Retinal pigment epithelial cell (primary cell): ENCODE data around the gene LBR.
"Not testable (repeated sequence)": the region's sequence is repeated elsewhere in the genome, so short reads cannot be mapped to it uniquely, and the experiment has no call there.

Experiments
- DNase-seq: peaks from one replicate; pipeline ENCODE4 v3.0.0-alpha.2; 2010; ENCODE audit warnings: low read depth
- H3K4me3 ChIP-seq: 2 replicates; pipeline ENCODE4 v1.5.1; 2011; ENCODE audit warnings: mild to moderate bottlenecking, low read length, control low read depth, moderate library complexity
- TF ChIP-seq, protein P1 (sequence below): conservative IDR thresholded peaks from 2 replicates; pipeline ENCODE4 v1.5.1; 2011; ENCODE audit warnings: low read depth, low read length, control low read depth, inconsistent platforms

Gene LBR

DNA sequence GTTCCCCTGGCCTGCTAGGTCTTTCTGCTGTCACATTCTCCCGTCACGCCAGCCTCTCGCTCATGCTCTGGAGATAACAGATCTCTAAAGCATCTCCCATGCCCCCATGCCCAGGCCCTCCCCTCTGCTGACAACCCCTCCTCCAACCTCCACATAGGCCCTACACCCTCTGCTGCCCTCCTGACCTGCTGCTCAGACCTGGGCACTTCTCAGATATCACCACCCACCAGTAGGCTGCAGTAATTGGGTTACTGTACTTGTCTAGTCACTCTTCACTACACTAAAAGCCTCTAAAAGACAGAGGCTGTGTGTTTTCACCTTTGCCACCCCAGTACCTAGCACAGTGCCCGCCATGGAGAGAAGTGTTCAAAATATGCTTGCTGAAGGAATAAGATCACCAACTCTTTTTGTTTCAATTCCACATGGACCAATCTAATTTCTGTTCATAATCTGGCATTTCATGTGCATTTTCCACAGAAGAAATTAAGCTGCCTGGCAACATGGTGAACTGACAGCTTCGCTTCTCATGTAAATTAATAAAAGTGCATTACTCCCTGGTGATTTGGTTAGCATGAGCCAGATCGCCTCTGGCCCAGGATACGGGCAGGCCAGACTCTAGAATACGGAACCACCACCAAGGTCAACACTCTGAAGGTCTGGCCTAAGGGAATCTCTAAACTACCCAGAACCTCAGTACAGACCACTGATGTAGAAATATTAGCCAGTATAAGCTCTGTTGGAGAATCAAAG is 20.7 kb downstream of the LBR start:
- TF ChIP-seq, protein P1, sequence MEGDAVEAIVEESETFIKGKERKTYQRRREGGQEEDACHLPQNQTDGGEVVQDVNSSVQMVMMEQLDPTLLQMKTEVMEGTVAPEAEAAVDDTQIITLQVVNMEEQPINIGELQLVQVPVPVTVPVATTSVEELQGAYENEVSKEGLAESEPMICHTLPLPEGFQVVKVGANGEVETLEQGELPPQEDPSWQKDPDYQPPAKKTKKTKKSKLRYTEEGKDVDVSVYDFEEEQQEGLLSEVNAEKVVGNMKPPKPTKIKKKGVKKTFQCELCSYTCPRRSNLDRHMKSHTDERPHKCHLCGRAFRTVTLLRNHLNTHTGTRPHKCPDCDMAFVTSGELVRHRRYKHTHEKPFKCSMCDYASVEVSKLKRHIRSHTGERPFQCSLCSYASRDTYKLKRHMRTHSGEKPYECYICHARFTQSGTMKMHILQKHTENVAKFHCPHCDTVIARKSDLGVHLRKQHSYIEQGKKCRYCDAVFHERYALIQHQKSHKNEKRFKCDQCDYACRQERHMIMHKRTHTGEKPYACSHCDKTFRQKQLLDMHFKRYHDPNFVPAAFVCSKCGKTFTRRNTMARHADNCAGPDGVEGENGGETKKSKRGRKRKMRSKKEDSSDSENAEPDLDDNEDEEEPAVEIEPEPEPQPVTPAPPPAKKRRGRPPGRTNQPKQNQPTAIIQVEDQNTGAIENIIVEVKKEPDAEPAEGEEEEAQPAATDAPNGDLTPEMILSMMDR, result no peak
- DNase-seq, result no peak
- H3K4me3 ChIP-seq, result no peak overlapping the region

DNA sequence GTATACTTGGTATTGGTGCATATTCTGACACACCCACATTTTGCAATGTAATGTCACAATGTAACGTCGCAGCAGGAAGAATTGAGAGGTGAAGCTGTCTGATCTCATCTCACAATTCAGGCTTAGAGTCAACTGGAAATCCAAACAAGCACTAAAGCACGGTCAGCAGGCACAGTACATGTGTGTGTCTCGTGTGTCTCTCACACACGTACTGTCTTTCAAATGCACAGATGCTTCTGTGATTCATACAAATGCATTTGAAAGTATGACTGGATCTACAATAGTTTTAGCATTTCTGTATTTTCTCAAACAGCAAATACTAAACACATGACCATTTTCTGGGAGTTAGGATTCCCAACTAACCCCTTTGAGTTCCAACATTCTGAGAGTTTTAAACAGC is 26.9 kb downstream of the LBR start:
- TF ChIP-seq, protein P1, result no peak

DNA sequence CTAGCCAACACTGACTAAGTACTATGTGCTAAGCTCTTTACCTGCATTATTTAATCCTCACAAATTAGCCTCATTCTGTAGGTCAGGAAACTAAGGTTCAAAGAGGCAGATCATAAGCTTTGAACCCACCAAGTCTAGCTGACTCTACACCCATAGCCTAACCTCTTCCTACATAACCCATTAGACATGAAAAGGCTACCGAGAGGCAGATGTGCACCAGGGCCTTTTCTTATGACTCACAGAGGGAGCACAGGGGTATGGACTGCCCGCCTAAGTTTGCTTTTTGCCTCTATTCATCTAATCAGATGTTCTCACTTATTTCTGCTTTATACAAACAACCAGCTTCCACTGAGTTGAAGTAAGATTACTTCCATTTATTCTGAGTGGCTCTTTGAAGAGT is 31.5 kb downstream of the LBR start:
- H3K4me3 ChIP-seq, result no peak overlapping the region
- TF ChIP-seq, protein P1, result no peak
- no peak for DNase-seq

More for the DNA sequence above, 26.9 kb downstream of the LBR start:
- no peak overlapping the region for H3K4me3 ChIP-seq
- no peak for DNase-seq

DNA sequence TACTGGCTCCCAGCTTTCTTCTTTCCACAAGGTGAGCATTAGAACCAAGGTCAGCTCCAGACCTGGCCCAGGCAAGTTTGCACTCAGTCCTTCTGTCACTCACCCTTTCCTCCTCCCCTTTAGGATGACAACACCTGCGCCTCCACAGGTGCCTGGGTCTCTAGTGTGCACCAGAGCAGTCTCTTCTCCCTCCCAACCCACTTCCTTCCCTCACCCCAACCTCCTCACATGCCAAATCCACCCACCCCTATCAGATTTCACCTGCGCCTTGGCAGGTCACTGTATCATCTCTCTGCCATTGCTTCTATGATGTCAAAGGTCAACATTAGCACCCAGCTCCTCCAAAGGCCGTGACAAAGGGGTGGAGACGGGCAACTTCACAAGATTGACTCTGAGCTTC is 38.0 kb downstream of the LBR start:
- TF ChIP-seq, protein P1, result no peak
- no peak for DNase-seq

DNA sequence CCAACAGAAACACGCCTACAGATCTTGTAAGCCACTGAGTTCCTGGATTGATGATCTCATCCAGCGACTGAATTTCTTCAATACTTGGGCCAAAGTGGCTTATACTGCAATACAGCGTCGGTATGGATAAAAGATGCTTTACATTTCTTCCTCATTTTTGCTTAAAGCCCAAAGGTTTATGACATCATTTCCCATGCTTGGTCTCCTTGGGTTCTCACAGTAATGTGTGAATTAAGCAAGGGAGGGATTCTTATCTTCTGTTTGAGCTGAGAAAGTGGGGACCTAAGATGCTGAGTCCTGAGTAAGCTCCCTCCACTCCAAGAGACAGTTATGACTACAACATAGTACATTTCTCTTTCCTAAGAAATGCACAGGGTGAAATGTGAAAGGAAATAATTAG is 39.5 kb downstream of the LBR start:
- no peak overlapping the region for H3K4me3 ChIP-seq
- no peak for DNase-seq
- TF ChIP-seq, protein P1, result no peak

More for the DNA sequence above, 38.0 kb downstream of the LBR start:
- no peak overlapping the region for H3K4me3 ChIP-seq

DNA sequence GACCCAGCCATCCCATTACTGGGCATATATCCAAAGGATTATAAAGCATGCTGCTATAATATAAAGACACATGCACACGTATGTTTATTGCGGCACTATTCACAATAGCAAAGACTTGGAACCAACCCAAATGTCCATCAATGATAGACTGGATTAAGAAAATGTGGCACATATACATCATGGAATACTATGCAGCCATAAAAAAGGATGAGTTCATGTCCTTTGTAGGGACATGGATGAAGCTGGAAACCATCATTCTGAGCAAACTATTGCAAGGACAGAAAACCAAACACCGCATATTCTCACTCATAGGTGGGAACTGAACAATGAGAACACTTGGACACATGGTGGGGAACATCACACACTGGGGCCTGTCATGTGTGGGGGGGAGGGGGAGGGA is 41.0 kb downstream of the LBR start:
- H3K4me3 ChIP-seq, DNase-seq: not testable (repeated sequence)

DNA sequence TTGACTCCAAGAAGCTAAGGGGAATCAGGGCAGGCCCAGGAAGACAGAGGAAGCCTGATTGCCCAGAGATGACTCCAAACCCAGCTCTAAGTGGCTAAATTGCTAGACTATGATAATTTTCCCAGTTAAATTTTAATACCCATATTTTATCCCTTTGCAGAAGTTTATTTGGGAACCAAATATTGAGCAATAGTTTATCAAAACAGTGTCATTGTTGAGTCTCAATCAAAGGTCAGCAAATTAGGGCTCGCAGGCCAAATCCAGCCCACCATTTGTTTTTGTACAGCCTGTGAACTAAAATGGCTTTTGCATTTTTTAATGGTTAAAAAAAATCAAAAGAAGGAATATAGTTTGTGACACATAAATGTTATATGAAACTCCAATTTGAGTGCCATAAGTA is 47.1 kb downstream of the LBR start:
- DNase-seq, result no peak
- no peak overlapping the region for H3K4me3 ChIP-seq
- TF ChIP-seq, protein P1, result no peak
